HAP-1 (cell line): Measurements from ENCODE around the gene PCOLCE2.

ENCODE experiments used
- DNase-seq, 2 experiments: peaks; one replicate each; pipeline ENCODE4 v3.0.0-alpha.2; 2016 to 2020; ENCODE audit warnings: low spot score in 2 of 2
- H3K27me3 ChIP-seq: fragments of 250-450 bp; sonication (Bioruptor Pico); 2 replicates; pipeline ENCODE4 v1.5.1; 2020; ENCODE audit warnings: low read depth, mild to moderate bottlenecking, moderate library complexity
- H3K36me3 ChIP-seq: fragments of 250-450 bp; sonication (Bioruptor Pico); replicated peaks from 2 replicates; pipeline ENCODE4 v1.5.1; 2020; ENCODE audit warnings: mild to moderate bottlenecking
- H3K4me1 ChIP-seq: fragments of 250-450 bp; sonication (Bioruptor Pico); 2 replicates; pipeline ENCODE4 v1.5.1; 2020; ENCODE audit warnings: mild to moderate bottlenecking
- H3K4me3 ChIP-seq: fragments of 250-450 bp; sonication (Bioruptor Pico); 2 replicates; pipeline ENCODE4 v1.5.1; 2020; ENCODE audit warnings: mild to moderate bottlenecking, moderate library complexity
- H3K9me3 ChIP-seq: fragments of 250-450 bp; sonication (Bioruptor Pico); 2 replicates; pipeline ENCODE4 v1.5.1; 2020; ENCODE audit warnings: mild to moderate bottlenecking, moderate library complexity
- in situ Hi-C: fragments of 300-500 bp; cut with MboI; formaldehyde crosslinking; loops from 3 replicates; pipeline ENCODE4 v1.14.3; 2020; ENCODE audit warnings: low sequenced_read_pairs, inconsistent platforms, mixed read lengths

Gene PCOLCE2, protein sequence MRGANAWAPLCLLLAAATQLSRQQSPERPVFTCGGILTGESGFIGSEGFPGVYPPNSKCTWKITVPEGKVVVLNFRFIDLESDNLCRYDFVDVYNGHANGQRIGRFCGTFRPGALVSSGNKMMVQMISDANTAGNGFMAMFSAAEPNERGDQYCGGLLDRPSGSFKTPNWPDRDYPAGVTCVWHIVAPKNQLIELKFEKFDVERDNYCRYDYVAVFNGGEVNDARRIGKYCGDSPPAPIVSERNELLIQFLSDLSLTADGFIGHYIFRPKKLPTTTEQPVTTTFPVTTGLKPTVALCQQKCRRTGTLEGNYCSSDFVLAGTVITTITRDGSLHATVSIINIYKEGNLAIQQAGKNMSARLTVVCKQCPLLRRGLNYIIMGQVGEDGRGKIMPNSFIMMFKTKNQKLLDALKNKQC

DNA sequence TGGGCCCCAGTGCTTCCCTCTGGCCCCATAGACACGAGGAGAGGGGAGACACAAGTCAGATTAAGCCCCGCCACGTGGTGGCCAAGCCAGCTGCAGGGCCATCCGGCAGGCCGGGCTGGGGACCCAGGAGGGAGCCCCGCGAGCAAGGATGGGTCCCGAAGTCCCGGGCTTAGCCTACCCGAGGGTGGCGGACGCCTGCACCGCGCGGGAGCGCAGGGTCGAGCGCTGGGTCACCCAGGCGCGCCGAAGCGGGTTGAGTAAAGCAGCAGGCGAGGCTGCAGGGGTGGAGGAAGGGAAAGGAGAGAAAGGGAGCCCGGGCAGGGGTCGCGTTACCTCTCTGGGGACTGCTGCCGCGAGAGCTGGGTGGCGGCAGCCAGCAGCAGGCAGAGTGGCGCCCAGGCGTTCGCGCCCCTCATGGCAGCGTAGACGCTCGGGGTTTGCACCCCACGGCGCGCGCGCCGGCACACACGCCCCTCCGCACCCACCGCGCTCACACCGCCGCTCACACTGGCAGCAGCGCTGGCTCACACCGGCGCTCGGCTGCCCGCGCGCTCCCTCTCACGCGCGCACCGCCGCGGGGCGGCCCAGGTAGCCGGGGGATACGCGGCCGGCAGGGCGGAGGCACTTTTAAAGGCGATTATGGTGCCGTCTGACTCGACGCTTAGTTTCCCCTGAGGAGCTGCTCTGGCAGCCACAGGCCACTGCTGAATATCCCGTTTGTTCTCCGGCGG lies at the start of gene PCOLCE2:
Gene PCOLCE2 (minus strand): TSS at position 603 of the 731 bp plus-strand sequence. CDS start 187 bp downstream, at position 416.
- in situ Hi-C loops, result no loop called here
- H3K4me1 ChIP-seq, result peaks cover 49% of the 10 kb centered on the region
- H3K27me3 ChIP-seq, result no peaks in the 10 kb centered on the region
- H3K36me3 ChIP-seq, result no peaks in the 10 kb centered on the region
- DNase-seq, result peak; percentile 31 to 70
- H3K9me3 ChIP-seq, result no peaks in the 10 kb centered on the region
- peak within 1 kb of the TSS; percentile 49 for H3K4me3 ChIP-seq

DNA sequence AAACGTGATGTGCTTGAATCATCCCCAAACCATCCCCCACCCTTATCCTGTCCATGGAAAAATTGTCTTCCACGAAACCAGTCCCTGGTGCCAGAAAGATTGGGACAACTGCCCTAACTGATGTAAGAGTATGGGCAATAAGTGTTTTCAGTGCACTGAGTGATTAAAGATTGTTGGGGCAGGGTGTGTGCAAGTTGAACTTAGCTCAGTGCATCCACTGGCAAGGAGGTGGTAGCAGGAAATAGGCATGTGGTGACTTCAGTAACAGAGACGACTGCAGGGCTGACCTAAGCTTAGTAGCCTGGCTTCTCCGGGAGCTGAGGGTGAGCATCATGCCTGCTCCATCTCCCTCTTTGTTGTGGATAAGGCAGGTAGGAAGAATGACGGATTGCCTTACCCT lies 47.1 kb upstream of the PCOLCE2 start:
- Histone ChIP-seq H3K4me1 (peaks cover 9% of the 10 kb centered on the region), H3K27me3 (no peaks in the 10 kb centered on the region), H3K36me3 (no peaks in the 10 kb centered on the region), H3K4me3 (no peak overlapping the region), H3K9me3 (no peaks in the 10 kb centered on the region; the same call in 1 of the 2 replicates)
- in situ Hi-C loops, result no loop called here
- DNase-seq, result no peak

DNA sequence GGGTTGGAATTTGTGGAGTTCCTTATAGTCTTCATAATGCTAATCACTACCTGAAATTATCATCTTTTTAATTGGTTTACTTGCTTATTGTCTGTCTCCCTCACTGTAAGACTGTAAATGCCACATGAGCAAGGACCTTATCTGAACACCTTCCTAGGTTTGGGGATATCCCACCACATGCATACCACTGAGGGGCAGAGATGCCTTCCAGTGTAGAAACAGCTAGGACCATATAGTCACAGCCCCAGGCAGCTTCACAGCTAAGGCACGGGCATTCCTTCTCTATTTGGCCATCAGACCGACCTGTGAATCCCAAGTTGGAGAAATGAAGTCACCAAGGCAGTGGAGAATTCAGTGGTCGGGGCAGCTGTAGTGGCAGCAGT lies 46.0 kb upstream of the PCOLCE2 start:
- no peaks in the 10 kb centered on the region for H3K27me3 ChIP-seq
- DNase-seq, result no peak
- no peaks in the 10 kb centered on the region; the same call in 1 of the 2 replicates for H3K9me3 ChIP-seq
- no peak overlapping the region for H3K4me3 ChIP-seq
- H3K4me1 ChIP-seq, result no peaks in the 10 kb centered on the region
- in situ Hi-C loops, result no loop called here
- no peaks in the 10 kb centered on the region for H3K36me3 ChIP-seq

DNA sequence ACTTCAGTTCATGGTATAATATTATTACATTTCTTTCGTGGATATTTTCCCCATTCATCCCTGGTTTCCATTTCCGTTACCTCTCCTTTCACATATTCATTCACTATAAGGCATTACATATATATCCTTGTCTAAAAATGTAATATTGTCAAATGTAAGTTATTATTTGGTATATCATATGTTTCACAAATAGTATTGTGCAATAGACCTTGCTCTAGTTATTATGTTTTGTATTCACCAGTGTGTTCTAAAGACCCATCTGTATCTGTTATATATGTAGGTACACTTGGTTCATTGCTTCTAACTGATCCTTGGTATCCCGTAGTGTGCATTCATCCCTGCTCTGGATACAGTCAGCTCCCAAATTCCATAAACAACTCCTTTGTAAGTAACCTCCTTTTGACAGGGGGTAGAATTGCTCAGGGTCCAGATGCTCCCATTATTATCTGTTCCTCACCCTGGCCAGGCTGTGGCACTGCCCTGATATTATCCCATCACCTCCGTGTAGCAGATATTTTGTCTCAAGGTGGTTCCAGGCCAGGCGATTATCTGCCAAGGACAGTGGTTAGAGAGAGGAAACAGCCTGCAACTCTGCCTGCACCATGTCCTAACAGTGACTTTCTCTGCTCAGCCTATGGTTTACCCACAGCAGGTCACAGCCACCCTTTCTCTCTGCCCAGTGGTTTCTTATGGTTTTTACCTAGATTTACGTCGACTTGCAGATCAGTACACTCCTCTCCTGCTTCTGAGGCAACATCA lies 45.4 kb upstream of the PCOLCE2 start:
- Histone ChIP-seq H3K36me3 (no peaks in the 10 kb centered on the region), H3K9me3 (no peaks in the 10 kb centered on the region; the same call in 1 of the 2 replicates), H3K27me3 (no peaks in the 10 kb centered on the region), H3K4me1 (no peaks in the 10 kb centered on the region), H3K4me3 (no peak overlapping the region)
- in situ Hi-C loops, result no loop called here
- no peak for DNase-seq

DNA sequence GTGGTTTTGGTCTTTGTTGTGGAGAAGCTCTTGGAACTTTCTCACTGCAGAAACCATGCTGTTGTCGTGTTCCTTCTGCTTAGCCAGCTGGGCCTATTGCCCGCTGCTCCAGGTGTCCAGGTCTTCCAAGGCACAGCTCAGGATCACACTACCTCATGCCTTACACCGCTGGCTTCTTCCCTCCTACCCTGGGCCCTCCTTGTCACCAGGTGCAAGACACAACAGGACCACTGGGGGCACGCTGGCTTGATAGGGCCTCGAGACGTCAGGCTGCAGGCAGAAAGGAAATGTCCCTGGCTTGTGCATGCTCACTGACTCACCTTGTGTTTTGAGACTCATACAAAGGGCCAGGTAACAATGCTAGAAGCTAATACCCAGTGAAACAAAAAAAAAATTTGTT lies 42.3 kb upstream of the PCOLCE2 start:
- in situ Hi-C loops, result no loop called here
- H3K36me3 ChIP-seq, result no peaks in the 10 kb centered on the region
- H3K27me3 ChIP-seq, result no peaks in the 10 kb centered on the region
- DNase-seq, result peak in 1 of 2 experiments; percentile 45
- H3K9me3 ChIP-seq, result no peaks in the 10 kb centered on the region; the same call in 1 of the 2 replicates
- H3K4me1 ChIP-seq, result no peaks in the 10 kb centered on the region
- H3K4me3 ChIP-seq, result no peak overlapping the region

DNA sequence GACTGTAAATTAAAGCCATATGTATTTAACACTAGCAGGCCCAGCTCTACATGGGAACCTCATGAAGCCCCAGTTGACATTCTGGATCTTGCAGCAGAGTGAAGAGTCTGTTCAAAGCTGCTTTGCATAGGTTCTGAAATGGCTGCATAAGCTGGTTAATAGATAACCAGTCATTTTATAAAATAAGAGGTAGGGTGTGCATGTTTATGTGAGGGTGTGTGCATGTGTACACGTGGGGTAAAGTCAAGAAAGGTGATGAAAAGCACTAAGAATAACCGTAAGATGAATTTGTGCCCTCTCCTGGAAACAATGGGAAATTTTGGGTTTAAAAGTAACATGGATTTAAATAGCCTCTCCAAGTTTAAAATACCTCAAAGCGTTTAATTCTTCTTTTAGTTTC lies 41.6 kb upstream of the PCOLCE2 start:
- DNase-seq, result no peak
- in situ Hi-C loops, result no loop called here
- Histone ChIP-seq H3K27me3 (no peaks in the 10 kb centered on the region), H3K4me1 (no peaks in the 10 kb centered on the region), H3K36me3 (no peaks in the 10 kb centered on the region), H3K4me3 (no peak overlapping the region), H3K9me3 (no peaks in the 10 kb centered on the region; the same call in 1 of the 2 replicates)

DNA sequence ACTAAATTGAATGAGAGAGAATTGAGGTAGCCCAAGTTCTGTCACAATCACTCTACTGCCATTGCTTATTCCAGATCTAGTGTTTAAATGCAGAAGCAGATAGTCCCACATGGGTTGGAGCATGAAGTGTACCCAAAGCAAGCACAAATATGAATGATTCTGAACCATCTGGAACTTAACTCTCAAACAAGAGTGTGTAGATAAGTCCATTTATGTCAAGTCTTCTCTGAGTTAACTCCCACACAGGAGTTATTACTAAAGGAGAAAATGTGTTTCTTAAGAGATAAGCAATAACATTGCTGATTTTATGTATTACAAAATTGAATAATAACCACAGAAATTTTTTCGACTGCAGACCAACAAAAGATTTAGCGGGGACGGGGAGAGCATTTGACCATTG lies 41.0 kb upstream of the PCOLCE2 start:
- no peaks in the 10 kb centered on the region for H3K4me1 ChIP-seq
- no peaks in the 10 kb centered on the region for H3K27me3 ChIP-seq
- H3K36me3 ChIP-seq, result no peaks in the 10 kb centered on the region
- no peak overlapping the region for H3K4me3 ChIP-seq
- H3K9me3 ChIP-seq, result no peaks in the 10 kb centered on the region; the same call in 1 of the 2 replicates
- in situ Hi-C loops, result no loop called here
- no peak for DNase-seq

DNA sequence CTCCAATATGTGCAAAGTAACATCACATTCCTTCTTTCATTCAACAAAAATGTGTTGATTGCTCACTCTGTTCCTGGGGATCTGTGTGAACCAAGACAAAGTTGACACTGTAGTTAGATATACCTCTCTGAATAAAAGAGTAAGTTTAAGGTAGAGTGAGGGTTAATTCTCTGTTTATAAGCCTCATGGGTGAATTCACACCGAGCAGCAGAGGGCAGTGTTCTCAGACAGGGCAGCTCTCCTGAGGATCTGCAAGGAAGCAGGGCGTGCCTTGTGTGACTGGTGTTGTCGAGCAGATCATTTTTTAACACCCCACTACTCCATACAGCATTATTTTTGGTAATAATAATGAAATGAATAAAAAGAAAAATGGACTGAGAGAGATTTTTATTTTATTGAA lies 40.2 kb upstream of the PCOLCE2 start:
- no peak overlapping the region for H3K4me3 ChIP-seq
- H3K9me3 ChIP-seq, result no peaks in the 10 kb centered on the region; the same call in 1 of the 2 replicates
- H3K27me3 ChIP-seq, result no peaks in the 10 kb centered on the region
- no peaks in the 10 kb centered on the region for H3K4me1 ChIP-seq
- in situ Hi-C loops, result no loop called here
- H3K36me3 ChIP-seq, result no peaks in the 10 kb centered on the region
- DNase-seq, result peak in 1 of 2 experiments; percentile 60

DNA sequence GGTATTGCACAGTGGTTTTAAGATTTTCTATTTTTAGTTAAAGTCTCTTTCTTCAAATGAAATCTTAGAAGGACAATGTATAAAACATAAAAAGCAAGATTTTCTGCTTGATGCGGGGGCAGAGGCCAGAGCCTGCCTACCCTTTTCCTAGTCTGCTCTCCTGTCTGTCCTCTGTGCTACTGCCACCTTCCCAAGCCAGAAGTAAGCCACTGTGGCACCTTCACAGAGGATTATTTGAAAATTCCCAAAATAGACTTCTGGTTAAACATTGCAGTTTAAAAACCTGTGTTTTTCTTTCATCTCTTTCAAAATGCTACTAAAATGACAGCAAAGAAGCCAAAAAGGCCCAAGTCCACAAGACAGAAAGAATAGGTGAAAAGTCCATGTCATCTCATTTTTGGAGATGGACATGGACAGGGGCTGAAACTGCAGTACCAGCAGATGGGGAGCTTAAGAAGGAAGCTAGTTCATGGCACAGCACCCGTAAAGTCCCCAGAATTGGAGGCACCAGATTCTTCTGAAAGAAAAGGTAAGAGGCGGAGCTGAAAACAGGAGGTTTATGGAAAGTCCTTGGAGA lies 37.6 kb upstream of the PCOLCE2 start:
- Histone ChIP-seq H3K27me3 (no peaks in the 10 kb centered on the region), H3K4me1 (no peaks in the 10 kb centered on the region), H3K4me3 (no peak overlapping the region), H3K9me3 (no peaks in the 10 kb centered on the region; the same call in 1 of the 2 replicates), H3K36me3 (no peaks in the 10 kb centered on the region)
- in situ Hi-C loops, result no loop called here
- no peak for DNase-seq

DNA sequence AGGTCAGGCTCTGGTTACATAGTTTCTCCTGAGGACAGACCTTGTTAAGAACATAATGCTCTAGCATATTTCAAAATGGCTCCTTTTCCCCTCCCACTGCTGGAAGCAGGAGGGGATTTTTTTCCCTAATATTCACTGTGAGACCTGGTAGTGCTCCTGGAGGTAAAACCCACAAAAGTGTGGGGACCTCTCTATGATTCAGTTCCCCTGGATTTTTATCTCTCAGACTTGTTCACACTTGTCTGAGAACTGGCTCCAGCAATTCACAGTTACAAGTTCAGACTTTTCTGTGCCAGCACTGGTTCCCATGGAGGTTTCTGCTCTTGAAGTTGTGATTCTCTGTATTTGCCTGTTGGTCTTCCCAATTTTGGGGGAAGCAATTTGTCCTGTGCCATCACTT lies 36.3 kb upstream of the PCOLCE2 start:
- in situ Hi-C loops, result no loop called here
- Histone ChIP-seq H3K4me1 (no peaks in the 10 kb centered on the region), H3K4me3 (no peak overlapping the region), H3K36me3 (no peaks in the 10 kb centered on the region), H3K27me3 (no peaks in the 10 kb centered on the region), H3K9me3 (no peaks in the 10 kb centered on the region; the same call in 1 of the 2 replicates)
- no peak for DNase-seq

DNA sequence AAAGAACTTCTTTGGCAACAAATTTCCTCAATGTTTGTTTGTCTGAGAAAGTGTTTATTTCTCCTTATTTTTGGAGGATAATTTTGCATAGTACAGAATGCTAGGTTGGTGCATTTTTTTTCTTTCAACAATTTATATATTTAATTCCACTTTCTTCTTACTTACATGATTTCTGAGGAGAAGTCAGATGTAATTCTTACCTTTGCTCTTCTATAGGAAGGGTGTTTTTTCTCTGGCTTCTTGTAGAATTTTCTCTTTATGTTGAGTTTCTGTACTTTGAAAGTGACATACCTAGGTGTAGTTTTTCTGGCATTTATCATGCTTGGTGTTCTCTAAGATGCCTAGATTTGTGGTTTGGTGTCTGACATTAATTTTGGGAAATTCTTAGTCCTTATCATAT lies 34.8 kb upstream of the PCOLCE2 start:
- no peak for DNase-seq
- no peaks in the 10 kb centered on the region for H3K4me1 ChIP-seq
- in situ Hi-C loops, result no loop called here
- H3K36me3 ChIP-seq, result no peaks in the 10 kb centered on the region
- no peak overlapping the region for H3K4me3 ChIP-seq
- H3K27me3 ChIP-seq, result no peaks in the 10 kb centered on the region
- H3K9me3 ChIP-seq, result no peaks in the 10 kb centered on the region; the same call in 1 of the 2 replicates

DNA sequence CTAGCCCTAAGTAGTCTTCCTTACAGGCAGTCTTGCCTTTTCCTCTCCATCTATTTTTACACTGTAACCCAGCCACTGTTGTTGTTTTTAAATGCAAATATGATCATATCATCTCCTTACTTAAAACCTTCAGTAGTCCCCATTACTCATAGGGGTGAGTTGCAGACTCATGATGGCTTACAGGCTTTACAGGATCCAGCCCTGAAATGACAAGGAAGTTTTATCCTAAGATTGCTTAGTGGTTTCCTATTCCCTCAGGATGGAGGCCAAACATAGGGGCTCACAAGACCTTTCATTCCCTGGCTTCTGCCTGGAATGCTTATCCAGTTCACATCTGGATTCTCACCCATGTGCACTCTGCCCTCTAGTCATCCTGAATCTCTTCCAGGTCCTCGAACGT lies 27.7 kb upstream of the PCOLCE2 start:
- Histone ChIP-seq H3K27me3 (no peaks in the 10 kb centered on the region), H3K9me3 (no peaks in the 10 kb centered on the region), H3K4me3 (no peak overlapping the region), H3K36me3 (no peaks in the 10 kb centered on the region), H3K4me1 (no peaks in the 10 kb centered on the region)
- in situ Hi-C loops, result no loop called here
- DNase-seq, result no peak

DNA sequence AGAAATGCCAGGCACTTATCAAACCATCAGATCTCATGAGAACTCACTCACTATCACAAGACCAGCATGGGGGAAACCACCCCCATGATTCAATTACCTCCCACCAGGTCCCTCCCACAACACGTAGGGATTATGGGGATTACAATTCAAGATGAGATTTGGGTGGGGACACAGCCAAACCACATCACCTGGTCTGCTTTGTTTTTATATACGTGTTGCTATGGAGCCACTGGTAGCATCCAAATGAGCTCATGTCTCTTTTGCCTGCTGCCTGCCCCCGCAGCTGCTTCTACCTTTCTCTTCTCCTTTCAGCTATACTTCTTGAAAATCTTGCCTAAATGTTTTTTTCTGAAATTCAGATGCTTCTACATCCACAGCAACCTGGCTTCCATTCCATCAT lies 26.8 kb upstream of the PCOLCE2 start:
- in situ Hi-C loops, result no loop called here
- no peak for DNase-seq

More for the DNA sequence above, 26.8 kb upstream of the PCOLCE2 start:
- no peaks in the 10 kb centered on the region for H3K9me3 ChIP-seq
- H3K27me3 ChIP-seq, result no peaks in the 10 kb centered on the region
- H3K4me3 ChIP-seq, result no peak overlapping the region
- no peaks in the 10 kb centered on the region for H3K36me3 ChIP-seq
- no peaks in the 10 kb centered on the region for H3K4me1 ChIP-seq
